Medulla oblongata (tissue), 1 donor: ENCODE data around the gene PRR13.
"Not testable (repeated sequence)": the region's sequence is repeated elsewhere in the genome, so short reads cannot be mapped to it uniquely, and the experiment has no call there.

Source experiments
- DNase-seq: peaks from one replicate; pipeline ENCODE4 v3.0.0-alpha.2; 2015; ENCODE audit errors: extremely low spot score

The PRR13 gene

GRCh38 chr12:53468282-53468681 is 26.7 kb downstream of the PRR13 start:
- DNase-seq, result no peak

- DNase-seq, result no peak
Measured at GRCh38 chr12:53472056-53472582, 30.6 kb downstream of the PRR13 start.

DNA sequence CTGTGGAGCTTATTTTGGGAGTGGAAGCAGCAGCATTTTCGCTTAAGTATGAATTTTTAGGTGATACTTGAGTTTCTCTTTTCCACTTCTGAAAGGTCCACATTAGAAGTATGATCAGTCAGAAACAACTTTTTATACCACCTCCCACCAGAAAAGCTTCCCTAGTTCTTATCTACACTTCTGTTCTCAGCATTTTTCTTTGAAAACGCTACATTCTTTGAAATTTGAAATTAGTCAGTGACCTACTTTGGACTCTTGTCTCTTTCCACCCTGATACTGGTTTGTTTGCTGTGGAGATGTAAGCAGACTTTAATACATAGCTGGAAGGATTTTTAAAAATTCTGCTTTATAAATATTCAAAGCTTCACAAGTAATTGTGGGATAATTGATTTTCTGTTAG is 32.5 kb downstream of the PRR13 start:
- no peak for DNase-seq

DNA sequence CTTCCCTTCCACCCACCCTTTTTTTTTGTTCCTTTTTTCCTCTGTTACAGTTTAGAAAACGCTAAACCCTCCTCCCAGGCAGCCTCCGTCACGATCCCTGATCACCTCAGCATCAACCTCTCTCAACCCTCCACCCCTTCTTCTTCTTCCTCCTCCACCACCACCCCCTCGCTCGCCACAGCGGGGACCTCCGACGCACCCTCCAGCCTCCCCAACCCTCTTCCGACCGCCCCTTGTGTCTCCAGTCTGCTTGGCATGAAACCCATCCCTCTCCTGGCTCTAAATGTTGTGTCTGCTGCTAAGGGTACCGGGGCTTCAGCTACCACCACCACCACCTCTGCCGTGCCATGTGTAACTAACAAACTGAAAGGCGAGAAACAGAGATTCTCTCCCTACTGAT is 33.3 kb downstream of the PRR13 start:
- no peak for DNase-seq

DNA sequence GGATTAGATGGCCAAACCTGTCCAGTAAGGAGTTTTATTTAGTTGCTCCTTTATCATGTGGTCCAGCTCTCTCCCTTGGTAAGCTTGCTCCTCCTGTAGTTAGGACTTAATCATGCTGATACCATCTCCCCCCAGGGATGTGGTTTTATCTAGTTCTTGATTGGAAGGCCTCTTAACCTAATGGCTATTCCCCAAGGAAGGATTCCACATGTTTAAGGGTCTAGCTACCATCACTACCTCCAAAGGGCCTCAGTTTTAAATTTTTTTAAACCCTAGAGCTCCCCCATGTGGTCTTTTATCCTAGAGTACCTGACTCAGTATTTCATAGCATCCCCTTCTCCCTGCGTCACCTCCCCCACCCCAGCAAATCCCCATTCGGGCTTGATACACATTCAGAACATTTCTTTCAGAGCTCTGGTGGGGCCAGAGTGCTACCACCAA is 35.3 kb downstream of the PRR13 start:
- no peak for DNase-seq

DNA sequence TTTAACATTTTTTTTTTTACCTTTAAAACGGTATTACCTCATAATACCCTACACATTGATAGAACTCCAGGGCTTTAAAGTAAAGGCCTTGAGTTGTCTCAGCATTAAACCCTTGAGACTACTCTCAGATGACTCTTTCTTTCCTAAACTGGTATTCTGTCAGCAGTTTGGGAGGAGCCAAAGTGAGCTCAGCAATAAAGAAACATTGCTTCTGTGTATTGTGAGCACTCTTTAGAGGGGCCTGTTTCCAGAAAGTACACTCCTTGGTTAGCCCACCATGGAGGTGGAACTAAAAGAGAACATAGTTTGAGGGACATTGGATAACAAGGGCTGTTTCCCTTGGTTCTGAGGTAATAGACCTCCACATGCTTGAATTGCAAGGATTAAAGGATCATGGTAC is 37.3 kb downstream of the PRR13 start:
- no peak for DNase-seq

DNA sequence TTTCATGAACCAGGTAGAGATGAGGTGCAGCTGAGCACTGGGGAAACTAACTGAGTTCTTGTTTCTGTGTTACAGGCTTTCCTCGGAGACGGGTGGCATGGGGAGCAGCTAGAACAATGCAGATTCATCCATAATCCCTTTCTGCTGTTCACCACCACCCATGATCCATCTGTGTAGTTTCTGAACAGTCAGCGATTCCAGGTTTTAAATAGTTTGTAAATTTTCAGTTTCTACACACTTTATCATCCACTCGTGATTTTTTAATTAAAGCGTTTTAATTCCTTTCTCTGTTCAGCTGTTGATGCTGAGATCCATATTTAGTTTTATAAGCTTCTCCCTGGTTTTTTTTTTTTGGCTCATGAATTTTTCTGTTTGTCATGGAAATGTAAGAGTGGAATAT is 37.8 kb downstream of the PRR13 start:
- no peak for DNase-seq

DNA sequence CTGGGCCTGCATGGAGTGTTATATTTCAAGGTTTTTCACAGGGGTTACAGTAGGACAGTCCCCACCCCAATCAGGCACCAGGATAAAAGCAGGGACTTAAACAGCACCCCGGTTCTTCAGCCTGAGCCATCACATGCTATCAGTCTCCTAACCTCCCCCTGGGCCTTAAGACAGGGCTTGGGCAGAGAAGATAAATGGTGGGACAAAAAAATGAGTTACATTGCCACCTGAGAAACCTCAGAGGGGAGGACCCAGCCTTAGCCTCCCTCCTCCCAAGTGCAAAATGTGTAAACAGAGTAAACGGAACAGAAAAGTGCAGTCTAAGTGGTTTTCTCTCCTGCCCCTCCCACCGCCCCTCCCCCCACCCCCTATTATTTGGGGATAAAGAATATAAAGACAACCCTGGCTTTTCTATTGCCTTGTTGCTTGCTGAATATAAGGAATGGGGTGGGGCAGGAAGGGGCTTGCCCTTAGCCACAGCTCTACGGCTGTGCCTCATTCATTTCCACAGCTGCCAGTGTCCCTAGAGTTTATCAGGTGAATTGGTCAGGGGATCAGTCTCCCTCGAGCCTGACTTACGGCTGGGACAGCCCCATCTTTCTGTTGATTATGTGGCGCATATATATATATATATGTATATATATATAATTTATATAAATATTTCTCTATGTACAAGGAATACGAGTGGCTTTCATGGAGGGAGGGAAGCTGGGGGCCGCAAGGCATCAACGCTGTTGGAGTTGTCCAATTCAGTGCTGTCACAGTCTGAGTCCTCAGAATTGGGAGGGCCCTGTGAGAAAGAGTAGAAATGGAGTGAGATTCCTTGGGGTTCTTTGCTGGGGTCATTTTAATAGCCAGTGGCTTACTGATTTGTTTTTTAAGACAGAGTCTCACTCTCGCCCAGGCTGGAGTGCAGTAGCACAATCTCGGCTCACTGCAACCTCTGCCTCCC is 39.2 kb downstream of the PRR13 start:
- DNase-seq, result no peak

GRCh38 chr12:53481458-53481857 is 39.9 kb downstream of the PRR13 start:
- DNase-seq, result not testable (repeated sequence)

DNA sequence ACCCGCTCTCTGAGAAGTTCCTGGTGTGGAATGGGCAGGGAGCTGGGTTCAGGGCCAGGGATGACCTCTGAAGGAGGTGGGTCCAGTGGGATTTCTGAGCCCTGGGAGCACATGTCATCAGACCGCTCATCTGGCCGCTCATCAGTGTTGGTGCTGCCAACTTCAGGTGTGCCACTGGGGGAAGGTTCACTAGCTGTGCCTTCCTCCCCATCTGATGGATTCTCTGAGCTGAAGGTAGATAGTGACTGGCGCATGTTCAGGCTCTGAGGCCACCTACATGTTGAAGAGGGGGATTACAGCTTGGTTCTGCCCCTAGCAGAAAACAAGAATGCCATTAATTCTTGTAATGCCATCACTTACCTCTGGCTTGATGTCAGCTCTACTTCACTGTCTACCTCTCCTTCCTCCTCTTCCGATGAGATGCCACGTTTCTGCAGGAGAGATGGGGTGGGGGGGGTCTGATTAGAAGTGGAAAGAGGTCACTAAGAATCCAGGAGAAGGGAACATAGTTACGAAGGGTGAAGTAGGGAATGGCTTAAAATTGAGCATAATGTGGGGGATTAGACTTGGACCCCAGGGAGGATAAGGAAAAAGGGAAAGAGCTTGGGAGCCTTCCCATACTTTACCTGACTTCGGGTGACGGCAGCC is 40.5 kb downstream of the PRR13 start:
- DNase-seq, result no peak

- DNase-seq, result no peak
Measured at GRCh38 chr12:53482626-53483168, 41.2 kb downstream of the PRR13 start.

GRCh38 chr12:53483225-53483978 is 41.9 kb downstream of the PRR13 start:
- no peak for DNase-seq

DNA sequence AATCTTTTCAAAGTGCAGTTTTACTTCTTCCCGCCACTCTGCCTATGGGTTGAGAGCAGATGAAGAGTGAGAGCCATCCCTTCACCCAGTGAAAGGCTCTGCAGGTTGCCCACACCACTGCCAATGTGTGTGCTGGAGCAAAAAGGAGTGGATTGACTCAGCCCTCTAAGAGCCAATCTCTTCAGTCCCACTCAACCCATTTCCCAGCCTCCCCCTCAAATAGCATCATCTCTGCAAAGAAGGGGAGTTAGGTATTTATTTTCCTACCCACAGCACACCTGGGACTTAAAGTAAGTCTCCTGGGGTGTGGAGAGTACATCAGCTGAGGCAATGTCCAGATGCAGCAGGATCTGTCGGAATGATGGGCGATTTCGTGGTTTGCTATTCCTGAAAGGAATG is 42.4 kb downstream of the PRR13 start:
- DNase-seq, result no peak

DNA sequence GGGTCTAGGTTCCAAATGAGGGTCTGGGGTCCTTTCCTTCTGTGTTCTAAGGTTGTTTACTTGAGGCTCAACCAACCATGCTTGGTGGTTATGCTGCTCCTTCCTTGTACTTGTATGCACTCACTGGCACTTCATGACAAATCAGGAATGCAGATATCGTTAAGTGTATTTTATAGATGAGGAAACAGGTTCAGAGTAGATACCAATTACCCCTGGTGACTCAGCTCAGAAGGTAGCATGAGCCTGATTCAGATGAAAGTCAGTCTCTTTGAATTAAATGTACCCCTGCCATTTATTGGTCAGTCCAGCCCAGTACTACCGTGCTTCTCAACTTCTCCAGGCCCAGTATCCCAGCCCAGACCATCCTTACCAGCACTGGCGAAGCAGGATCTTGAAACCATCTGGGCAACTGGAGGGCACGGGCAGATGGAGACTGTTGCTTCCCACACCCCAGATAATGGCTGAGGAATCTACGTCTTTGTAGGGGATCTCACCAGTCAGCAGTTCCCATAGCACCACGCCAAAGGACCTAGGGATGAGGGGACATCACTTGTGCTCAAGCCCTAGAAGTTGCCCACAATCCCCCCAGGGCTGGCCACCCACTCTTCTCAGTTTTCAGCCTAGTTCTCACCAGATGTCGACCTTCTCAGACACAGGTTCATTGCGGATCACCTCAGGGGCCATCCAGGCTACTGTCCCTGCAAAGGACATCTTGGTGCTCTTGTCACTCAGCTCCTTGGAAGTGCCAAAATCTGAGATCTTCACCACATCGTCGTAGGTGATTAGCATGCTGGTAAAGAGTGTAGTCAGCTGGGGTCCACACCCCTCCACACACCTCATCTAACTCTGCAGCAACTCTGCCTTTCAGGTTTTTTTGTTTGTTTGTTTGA is 43.4 kb downstream of the PRR13 start:
- no peak for DNase-seq

- DNase-seq, result no peak
Measured at GRCh38 chr12:53485955-53486735, 44.6 kb downstream of the PRR13 start.

- no peak for DNase-seq
Measured at GRCh38 chr12:53486736-53487487, 45.4 kb downstream of the PRR13 start.

DNA sequence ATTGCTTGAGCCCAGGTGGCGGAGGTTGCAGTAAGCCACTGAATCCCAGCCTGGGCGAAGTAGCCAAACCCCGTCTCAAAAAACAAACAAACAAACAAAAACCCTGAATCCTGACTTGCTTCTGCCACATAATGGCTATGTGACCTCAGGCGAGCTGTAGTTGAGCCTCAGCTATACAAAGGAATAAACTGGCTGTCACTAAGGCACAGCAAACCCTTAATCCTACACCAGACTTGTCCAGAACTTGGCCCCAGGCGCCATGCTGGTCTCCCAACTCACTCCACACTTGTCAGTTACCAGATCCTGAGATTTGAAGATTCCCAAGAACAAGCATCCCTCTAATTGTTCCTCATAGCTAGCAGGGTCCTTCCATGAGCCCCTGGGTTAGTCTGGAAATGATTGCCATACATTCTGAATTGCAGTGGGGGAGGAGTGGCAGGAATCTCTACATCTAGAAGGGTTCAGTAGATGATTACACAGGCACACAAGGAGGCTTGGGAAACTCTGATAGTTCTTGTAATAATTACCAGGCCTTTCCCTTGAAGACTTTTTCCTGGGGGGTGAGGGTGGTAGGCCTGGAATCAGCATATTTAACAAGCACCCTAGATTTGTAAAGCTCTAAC is 47.8 kb downstream of the PRR13 start:
- DNase-seq, result no peak

- DNase-seq, result no peak
Measured at GRCh38 chr12:53492188-53492587, 50.7 kb downstream of the PRR13 start.
